ENCODE results near the gene NRF1. TPM values are rescaled to one million over a fixed set of nuclear protein-coding genes. Genes with fewer than 3 reads are reported as not detected.

Gene NRF1
- total RNA-seq, 1 experiment from 2014 or later = 19.3 TPM

DNA sequence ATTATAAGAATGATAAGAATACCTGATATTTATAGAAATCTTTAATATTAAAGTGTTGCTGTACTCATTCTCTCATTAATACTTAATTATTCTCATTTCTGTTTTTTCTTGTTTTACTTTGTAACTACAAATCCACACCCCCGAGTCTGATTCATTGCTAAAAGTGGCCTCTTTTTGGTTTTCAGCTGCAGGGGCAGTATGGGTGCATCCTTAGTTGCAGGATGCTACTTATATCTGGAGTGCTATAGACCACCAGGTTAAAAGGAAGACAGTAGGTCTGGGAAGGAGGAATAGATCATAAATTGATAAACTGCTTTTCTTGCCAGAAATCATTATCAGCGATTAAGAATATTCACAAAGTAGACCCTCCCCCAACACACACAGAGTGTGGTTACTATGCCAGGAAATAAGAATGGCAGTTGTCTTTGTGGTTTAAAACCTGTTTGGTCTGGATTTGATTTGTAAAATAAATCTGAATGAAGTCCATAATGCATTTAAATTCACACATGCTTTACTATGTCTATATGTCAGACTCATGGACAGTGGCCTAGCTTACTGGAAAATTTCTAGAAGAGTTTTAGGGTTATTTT lies 96.5 kb downstream of the NRF1 start:
- Mint-ChIP-seq H3K36me3 (ENCODE audit: insufficient read depth in 1 of 3, low read depth in 3 of 3) (peaks cover 19 to 40% (median 26%) of the 10 kb centered on the region in 3 experiments), H3K27ac (no peak overlapping the region), H3K27me3 (ENCODE audit: low read depth) (no peaks in the 10 kb centered on the region), H3K9me3 (no peaks in the 10 kb centered on the region), H3K4me3 (no peak overlapping the region), H3K4me1 (no peaks in the 10 kb centered on the region)
- Histone ChIP-seq H2BK12ac (ENCODE audit: insufficient read length, low read depth, low read length) (no peak overlapping the region), H3K56ac (ENCODE audit: insufficient read length, low read depth, low read length) (no peak overlapping the region), H3K23me2 (ENCODE audit: insufficient read length, low read depth, low read length, poor library complexity, severe bottlenecking) (no peaks in the 10 kb centered on the region), H3T11ph (ENCODE audit: low read length) (no peak overlapping the region), H3K4me1 (ENCODE audit: insufficient read depth, low read length) (no peaks in the 10 kb centered on the region), H3K9me3 (ENCODE audit: control insufficient read depth, low read depth, low read length) (no peaks in the 10 kb centered on the region), H3K27ac (ENCODE audit: insufficient read length, low read depth, low read length) (no peak overlapping the region), H3K27me3 (ENCODE audit: insufficient read depth, low read length) (no peaks in the 10 kb centered on the region), H4K20me1 (ENCODE audit: control insufficient read depth, insufficient read depth, insufficient read length) (no peaks in the 10 kb centered on the region), H2AFZ (ENCODE audit: low read length) (no peak overlapping the region), H2AK5ac (ENCODE audit: insufficient read length, low read length) (no peak overlapping the region), H3K4ac (ENCODE audit: low read depth, low read length) (no peak overlapping the region), H3K18ac (ENCODE audit: insufficient read length, low read depth, low read length) (no peak overlapping the region), H3K4me2 (ENCODE audit: insufficient read depth, insufficient read length, low read length) (no peak overlapping the region), H3K9ac (ENCODE audit: extremely low read depth, insufficient read length, low read length) (no peak overlapping the region), H3K23ac (ENCODE audit: insufficient read length, low read depth, low read length) (no peak overlapping the region), H4K91ac (ENCODE audit: insufficient read length, low read depth, low read length) (no peak overlapping the region), H2BK5ac (ENCODE audit: insufficient read length, low read length) (no peak overlapping the region), H2BK120ac (ENCODE audit: low read depth, low read length, poor library complexity, severe bottlenecking) (no peak overlapping the region), H4K5ac (ENCODE audit: insufficient read length, low read depth, low read length) (no peak overlapping the region), H2BK15ac (ENCODE audit: low read depth, low read length) (no peak overlapping the region), H3K79me1 (ENCODE audit: insufficient read depth, low read depth, low read length, poor library complexity, severe bottlenecking) (no peaks in the 10 kb centered on the region), H2BK20ac (ENCODE audit: low read depth, low read length, poor library complexity, severe bottlenecking) (no peak overlapping the region), H3K79me2 (ENCODE audit: insufficient read depth, low read length) (no peaks in the 10 kb centered on the region), H4K8ac (replicated peaks; ENCODE audit: insufficient read length, low read depth, low read length) (no peak overlapping the region), H3K14ac (ENCODE audit: insufficient read depth, low read length) (no peak overlapping the region)
- no peak for DNase-seq
- TF ChIP-seq CTCF (conservative IDR thresholded peaks at IDR 0.05) = no peak
- no CpG with 5 or more reads among the region's 2 CpGs for WGBS (ENCODE audit: extremely low coverage, insufficient read length, low lambda C conversion rate)
